ENCODE results near the gene SKI.

GRCh38 chr1:2193514-2194281 is 34.4 kb upstream of the SKI start:
- no peak for TF ChIP-seq CTCF (IDR thresholded peaks at IDR 0.05)
- no peak for TF ChIP-seq POLR2AphosphoS5 (IDR thresholded peaks at IDR 0.05; ENCODE audit: insufficient read depth in 1 of 2, low read depth in 1 of 2)
